ENCODE data around the gene AUNIP. TPM values are rescaled to one million over a fixed set of nuclear protein-coding genes. Genes with fewer than 3 reads are reported as not detected.
A peak's percentile ranks its signal among the peaks of the same experiment; 100 is the strongest.

Gene AUNIP
- total and polyA plus RNA-seq, 5 donors from 2014 or later: 0.15 to 0.26 (median 0.20) TPM; not detected in 2

DNA sequence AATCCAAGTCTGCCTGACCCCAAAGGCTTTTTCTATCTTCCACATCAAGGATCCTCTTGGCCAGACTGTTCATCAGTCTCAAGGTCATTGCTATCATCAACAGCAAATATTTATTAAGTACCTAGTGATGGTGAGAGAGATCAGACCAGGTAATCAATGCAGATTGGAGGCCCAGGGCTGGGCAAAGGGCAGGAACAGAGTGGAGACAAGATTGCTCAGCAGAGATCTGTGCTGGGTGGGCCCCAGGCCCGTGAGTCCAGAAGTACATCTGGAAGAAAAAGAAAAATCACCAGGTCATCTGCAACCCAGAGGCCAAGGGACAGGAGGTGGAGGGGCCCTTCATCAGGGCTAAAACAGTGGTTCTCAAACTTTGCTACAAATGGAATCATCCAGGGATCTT is 26.3 kb upstream of the AUNIP start:
- H3K4me1 Mint-ChIP-seq: no peaks in the 10 kb centered on the region
- no peaks in the 10 kb centered on the region for H3K9me3 Mint-ChIP-seq
- H3K4me1 ChIP-seq (ENCODE audit: control insufficient read depth, insufficient read depth, low read length, poor library complexity, severe bottlenecking): no peaks in the 10 kb centered on the region
- no peaks in the 10 kb centered on the region for H3K27me3 ChIP-seq (ENCODE audit: control insufficient read depth, insufficient read depth, low read length)
- H3K4me3 ChIP-seq (ENCODE audit: low read depth, low read length): no peak overlapping the region
- H3K36me3 ChIP-seq (ENCODE audit: control insufficient read depth, insufficient read depth, low read length): no peaks in the 10 kb centered on the region
- no peak for DNase-seq
- no peaks in the 10 kb centered on the region for H3K9me3 ChIP-seq (ENCODE audit: control insufficient read depth in 2 of 2, low read length in 2 of 2)
- no peak overlapping the region for H3K4me3 Mint-ChIP-seq
- no peaks in the 10 kb centered on the region for H3K27me3 Mint-ChIP-seq
- H3K27ac ChIP-seq (ENCODE audit: insufficient read depth, low read length, poor library complexity, severe bottlenecking): no peak overlapping the region
- no peaks in the 10 kb centered on the region for H3K36me3 Mint-ChIP-seq
- no peak for ATAC-seq (ENCODE audit: low read depth in 2 of 2)
- H3K27ac Mint-ChIP-seq: peak overlapping the region in 1 of 3 donors; percentile 21

DNA sequence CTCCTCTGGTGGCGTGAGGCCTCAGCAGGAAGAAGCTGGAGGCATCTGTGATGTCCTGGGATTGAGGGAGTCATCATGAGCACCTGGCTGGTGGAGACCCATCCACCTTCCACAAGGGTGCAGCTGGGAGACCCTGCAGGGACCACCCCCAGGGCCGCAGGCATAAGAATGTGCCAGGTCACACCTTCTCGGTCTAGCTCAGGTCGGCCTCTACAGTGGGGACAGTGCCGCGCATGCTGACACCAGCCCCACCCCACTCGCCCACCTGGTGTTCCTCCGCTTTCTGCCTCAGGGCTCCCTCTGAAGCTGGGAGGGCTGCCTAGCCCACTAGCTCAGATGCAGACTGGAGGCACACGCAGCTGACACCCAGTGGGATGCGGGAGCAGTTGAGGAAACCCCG is 22.0 kb upstream of the AUNIP start:
- no peaks in the 10 kb centered on the region for H3K9me3 Mint-ChIP-seq
- Histone ChIP-seq H3K27ac (ENCODE audit: insufficient read depth, low read length, poor library complexity, severe bottlenecking) (no peak overlapping the region), H3K27me3 (ENCODE audit: control insufficient read depth, insufficient read depth, low read length) (no peaks in the 10 kb centered on the region), H3K4me1 (ENCODE audit: control insufficient read depth, insufficient read depth, low read length, poor library complexity, severe bottlenecking) (no peaks in the 10 kb centered on the region), H3K4me3 (ENCODE audit: low read depth, low read length) (no peak overlapping the region), H3K36me3 (ENCODE audit: control insufficient read depth, insufficient read depth, low read length) (no peaks in the 10 kb centered on the region), H3K9me3 (ENCODE audit: control insufficient read depth in 2 of 2, low read length in 2 of 2) (no peaks in the 10 kb centered on the region)
- H3K27ac Mint-ChIP-seq: no peak overlapping the region
- no peaks in the 10 kb centered on the region for H3K36me3 Mint-ChIP-seq
- DNase-seq: no peak
- ATAC-seq (ENCODE audit: low read depth in 2 of 2): no peak
- H3K4me3 Mint-ChIP-seq: no peak overlapping the region
- peaks cover 5% of the 10 kb centered on the region for H3K27me3 Mint-ChIP-seq
- peaks cover 0 to 5% (median under 1%) of the 10 kb centered on the region in 4 donors for H3K4me1 Mint-ChIP-seq

DNA sequence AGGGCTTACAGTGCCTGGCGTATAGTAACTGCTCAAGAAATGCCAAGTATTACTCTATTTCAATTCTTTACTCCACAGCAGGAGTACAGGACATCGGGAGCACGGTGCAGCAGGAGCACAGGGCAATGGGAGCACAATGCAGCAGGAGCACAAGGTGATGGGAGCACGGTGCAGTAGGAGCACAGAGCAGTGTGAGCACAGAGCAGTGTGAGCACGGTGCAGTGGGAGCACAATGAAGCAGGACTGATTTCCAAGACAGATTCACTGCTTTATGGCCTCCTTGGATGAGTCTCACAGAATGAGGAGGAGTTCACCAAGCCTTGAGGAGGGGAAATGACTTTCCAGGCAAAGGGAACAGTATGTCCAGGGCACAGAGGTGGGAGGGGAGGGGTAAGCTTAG is 21.3 kb upstream of the AUNIP start:
- no peaks in the 10 kb centered on the region for H3K36me3 Mint-ChIP-seq
- no peaks in the 10 kb centered on the region for H3K27me3 ChIP-seq (ENCODE audit: control insufficient read depth, insufficient read depth, low read length)
- no peak overlapping the region for H3K4me3 Mint-ChIP-seq
- peaks cover 5% of the 10 kb centered on the region for H3K27me3 Mint-ChIP-seq
- ATAC-seq (ENCODE audit: low read depth in 2 of 2) (no peak), DNase-seq (no peak)
- H3K4me3 ChIP-seq (ENCODE audit: low read depth, low read length): no peak overlapping the region
- H3K9me3 ChIP-seq (ENCODE audit: control insufficient read depth in 2 of 2, low read length in 2 of 2): no peaks in the 10 kb centered on the region
- H3K9me3 Mint-ChIP-seq: no peaks in the 10 kb centered on the region
- peaks cover 5% of the 10 kb centered on the region for H3K4me1 ChIP-seq (ENCODE audit: control insufficient read depth, insufficient read depth, low read length, poor library complexity, severe bottlenecking)
- peak overlapping the region in 1 of 3 donors; percentile 88 for H3K27ac Mint-ChIP-seq
- H3K4me1 Mint-ChIP-seq: peaks cover 0 to 8% (median 2%) of the 10 kb centered on the region in 4 donors
- H3K27ac ChIP-seq (ENCODE audit: insufficient read depth, low read length, poor library complexity, severe bottlenecking): no peak overlapping the region
- H3K36me3 ChIP-seq (ENCODE audit: control insufficient read depth, insufficient read depth, low read length): no peaks in the 10 kb centered on the region

DNA sequence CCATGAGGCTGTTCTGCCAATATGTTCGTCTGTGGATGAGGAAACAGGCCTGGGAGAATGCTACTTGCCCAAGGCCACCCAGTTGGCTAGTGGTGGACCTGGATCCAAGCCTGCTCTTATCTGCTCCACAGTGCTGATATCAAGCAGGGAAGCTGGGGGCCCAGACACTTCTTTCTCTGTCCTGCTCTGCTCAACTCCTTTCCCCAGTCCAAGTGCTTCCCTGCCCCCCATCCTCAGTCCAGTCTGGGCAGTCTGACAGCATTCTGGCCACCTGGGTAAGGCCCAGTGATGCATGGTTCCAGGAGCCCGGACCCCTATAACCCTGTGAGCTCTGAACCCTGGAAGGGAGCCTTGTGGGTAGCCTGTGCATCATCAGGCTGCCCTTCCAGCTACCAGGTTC is 20.4 kb upstream of the AUNIP start:
- Histone ChIP-seq H3K4me1 (ENCODE audit: control insufficient read depth, insufficient read depth, low read length, poor library complexity, severe bottlenecking) (peaks cover 11% of the 10 kb centered on the region), H3K4me3 (ENCODE audit: low read depth, low read length) (no peak overlapping the region), H3K27ac (ENCODE audit: insufficient read depth, low read length, poor library complexity, severe bottlenecking) (no peak overlapping the region), H3K36me3 (ENCODE audit: control insufficient read depth, insufficient read depth, low read length) (no peaks in the 10 kb centered on the region), H3K9me3 (ENCODE audit: control insufficient read depth in 2 of 2, low read length in 2 of 2) (no peaks in the 10 kb centered on the region), H3K27me3 (ENCODE audit: control insufficient read depth, insufficient read depth, low read length) (no peaks in the 10 kb centered on the region)
- no peak for DNase-seq
- no peak for ATAC-seq (ENCODE audit: low read depth in 2 of 2)
- Mint-ChIP-seq H3K27me3 (peaks cover 5% of the 10 kb centered on the region), H3K4me3 (no peak overlapping the region), H3K9me3 (no peaks in the 10 kb centered on the region), H3K4me1 (peaks cover 0 to 10% (median 4%) of the 10 kb centered on the region in 4 donors), H3K27ac (peak overlapping the region in 1 of 3 donors; percentile 55), H3K36me3 (no peaks in the 10 kb centered on the region)

DNA sequence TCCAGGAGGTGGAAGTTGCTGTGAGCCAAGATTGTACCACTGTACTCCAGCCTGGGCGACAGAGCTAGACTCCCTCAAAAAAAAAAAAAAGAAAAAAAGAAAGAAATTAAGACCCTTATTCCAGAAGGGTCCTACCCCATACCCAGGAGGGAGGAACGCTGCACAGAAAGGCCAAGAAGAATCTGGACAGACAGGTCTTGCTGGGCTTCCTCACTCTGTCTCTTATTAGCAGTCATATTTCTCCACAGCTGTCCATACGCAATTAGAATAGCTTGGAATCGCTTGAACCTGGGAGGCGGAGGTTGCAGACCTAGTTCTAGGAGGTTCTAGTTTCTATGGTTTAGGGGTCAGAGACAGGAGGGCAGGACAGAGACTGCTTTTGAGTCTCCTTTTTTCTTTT is 19.4 kb upstream of the AUNIP start:
- ATAC-seq (ENCODE audit: low read depth in 2 of 2) (no peak), DNase-seq (no peak)
- H3K4me3 ChIP-seq (ENCODE audit: low read depth, low read length): no peak overlapping the region
- Mint-ChIP-seq H3K9me3 (no peaks in the 10 kb centered on the region), H3K4me1 (peaks cover 0 to 10% (median 4%) of the 10 kb centered on the region in 4 donors), H3K27me3 (peaks cover 5% of the 10 kb centered on the region), H3K4me3 (no peak overlapping the region), H3K36me3 (no peaks in the 10 kb centered on the region), H3K27ac (peak overlapping the region in 1 of 3 donors; percentile 25)
- H3K36me3 ChIP-seq (ENCODE audit: control insufficient read depth, insufficient read depth, low read length): no peaks in the 10 kb centered on the region
- no peaks in the 10 kb centered on the region for H3K9me3 ChIP-seq (ENCODE audit: control insufficient read depth in 2 of 2, low read length in 2 of 2)
- peaks cover 17% of the 10 kb centered on the region for H3K4me1 ChIP-seq (ENCODE audit: control insufficient read depth, insufficient read depth, low read length, poor library complexity, severe bottlenecking)
- H3K27me3 ChIP-seq (ENCODE audit: control insufficient read depth, insufficient read depth, low read length): no peaks in the 10 kb centered on the region
- H3K27ac ChIP-seq (ENCODE audit: insufficient read depth, low read length, poor library complexity, severe bottlenecking): no peak overlapping the region

DNA sequence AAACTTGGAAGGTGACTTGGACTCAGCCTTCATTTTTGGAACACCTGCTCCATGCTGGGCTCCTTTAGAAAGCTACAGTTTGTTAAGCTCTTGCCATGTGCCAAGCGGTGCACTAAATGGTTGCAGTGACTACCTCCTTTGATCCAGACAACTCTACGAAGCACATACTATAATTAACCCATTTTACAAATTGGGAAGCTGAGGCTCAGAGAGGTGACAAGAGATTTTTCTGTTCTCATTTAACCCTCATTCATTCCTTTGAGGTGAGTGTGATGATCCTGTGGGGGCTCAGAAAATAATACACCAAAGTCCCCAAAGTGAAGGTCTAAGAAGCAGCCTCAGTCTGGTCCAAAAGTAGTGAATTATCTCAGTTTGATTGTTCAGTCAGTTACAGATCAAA is 17.9 kb upstream of the AUNIP start:
- ATAC-seq (ENCODE audit: low read depth in 2 of 2): no peak

DNA sequence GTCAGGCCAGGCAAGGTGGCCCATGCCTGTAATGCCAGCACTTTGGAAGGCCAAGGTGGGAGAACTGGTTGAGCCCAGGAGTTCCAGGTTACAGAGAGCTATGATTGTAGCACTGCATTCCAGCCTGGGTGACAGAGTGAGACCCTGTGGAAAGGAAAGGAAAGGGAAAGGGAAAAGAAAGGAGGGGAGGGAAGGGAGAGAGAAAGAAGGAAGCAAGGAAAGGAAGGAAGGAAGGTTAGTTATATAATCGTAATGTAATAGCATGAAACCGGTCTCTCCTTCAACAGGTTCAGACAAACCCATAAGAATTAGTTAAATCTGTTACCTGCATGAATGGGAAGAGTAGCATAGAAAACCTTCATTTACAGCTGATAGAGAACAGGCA is 17.4 kb upstream of the AUNIP start:
- Histone ChIP-seq H3K9me3 (ENCODE audit: control insufficient read depth in 2 of 2, low read length in 2 of 2) (no peaks in the 10 kb centered on the region), H3K27ac (ENCODE audit: insufficient read depth, low read length, poor library complexity, severe bottlenecking) (no peak overlapping the region), H3K36me3 (ENCODE audit: control insufficient read depth, insufficient read depth, low read length) (no peaks in the 10 kb centered on the region), H3K4me1 (ENCODE audit: control insufficient read depth, insufficient read depth, low read length, poor library complexity, severe bottlenecking) (peaks cover 17% of the 10 kb centered on the region), H3K4me3 (ENCODE audit: low read depth, low read length) (no peak overlapping the region), H3K27me3 (ENCODE audit: control insufficient read depth, insufficient read depth, low read length) (no peaks in the 10 kb centered on the region)
- H3K4me3 Mint-ChIP-seq: peak overlapping the region in 3 of 4 donors; percentile 66 to 89 (median 83)
- H3K27ac Mint-ChIP-seq: peak overlapping the region in 2 of 3 donors; percentile 23 to 93
- H3K36me3 Mint-ChIP-seq: no peaks in the 10 kb centered on the region
- no peaks in the 10 kb centered on the region for H3K9me3 Mint-ChIP-seq
- H3K4me1 Mint-ChIP-seq: peaks cover 0 to 10% (median 4%) of the 10 kb centered on the region in 4 donors
- peaks cover 5% of the 10 kb centered on the region for H3K27me3 Mint-ChIP-seq
- DNase-seq (no peak), ATAC-seq (ENCODE audit: low read depth in 2 of 2) (no peak)

More for the DNA sequence above, 17.9 kb upstream of the AUNIP start:
- H3K9me3 ChIP-seq (ENCODE audit: control insufficient read depth in 2 of 2, low read length in 2 of 2): no peaks in the 10 kb centered on the region
- Mint-ChIP-seq H3K27ac (no peak overlapping the region), H3K36me3 (no peaks in the 10 kb centered on the region), H3K4me3 (peak overlapping the region in 1 of 4 donors; percentile 58), H3K27me3 (peaks cover 5% of the 10 kb centered on the region), H3K4me1 (peaks cover 0 to 10% (median 4%) of the 10 kb centered on the region in 4 donors), H3K9me3 (no peaks in the 10 kb centered on the region)
- peaks cover 17% of the 10 kb centered on the region for H3K4me1 ChIP-seq (ENCODE audit: control insufficient read depth, insufficient read depth, low read length, poor library complexity, severe bottlenecking)
- no peak overlapping the region for H3K27ac ChIP-seq (ENCODE audit: insufficient read depth, low read length, poor library complexity, severe bottlenecking)
- no peaks in the 10 kb centered on the region for H3K27me3 ChIP-seq (ENCODE audit: control insufficient read depth, insufficient read depth, low read length)
- DNase-seq: no peak
- no peaks in the 10 kb centered on the region for H3K36me3 ChIP-seq (ENCODE audit: control insufficient read depth, insufficient read depth, low read length)
- no peak overlapping the region for H3K4me3 ChIP-seq (ENCODE audit: low read depth, low read length)

DNA sequence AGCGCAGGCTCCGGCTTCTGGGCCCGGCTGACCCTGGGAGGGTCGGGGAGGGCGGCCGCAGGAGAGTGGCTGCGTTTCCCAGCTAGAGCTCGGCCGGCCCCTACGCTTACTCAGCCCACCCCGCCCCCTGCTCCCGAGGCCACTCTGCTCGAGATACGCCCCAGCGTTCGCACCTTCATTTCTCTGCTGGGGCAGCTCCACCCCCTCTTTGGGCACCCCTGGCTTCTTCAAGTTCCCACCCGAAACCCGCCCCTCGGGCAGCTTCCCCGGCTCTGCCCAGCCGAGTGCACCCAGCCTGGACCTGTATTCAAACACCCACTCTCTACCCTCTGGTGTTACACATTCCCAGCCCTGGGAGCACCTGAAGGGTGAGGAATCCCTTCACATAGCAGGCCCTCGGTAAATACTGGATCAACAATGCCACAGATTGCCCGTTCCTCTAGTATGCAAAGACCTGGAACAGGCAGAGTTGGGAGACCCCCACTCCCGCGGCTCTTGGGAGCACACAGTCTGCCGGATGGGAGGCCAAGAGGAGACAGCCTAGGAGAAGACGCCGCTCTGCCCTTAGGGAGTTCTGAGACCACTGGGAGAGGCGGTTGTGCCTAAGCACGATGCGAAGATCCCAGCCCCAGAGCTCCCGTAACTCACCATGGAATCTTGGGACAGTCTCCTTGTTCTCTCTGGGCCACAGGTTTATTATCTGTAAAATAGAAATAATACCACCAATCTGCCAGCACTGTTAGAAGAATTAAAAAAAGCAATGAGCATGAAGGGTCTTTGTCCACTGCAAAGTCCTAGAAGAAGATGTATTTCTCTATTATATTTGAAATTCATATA is 16.8 kb upstream of the AUNIP start:
- Histone ChIP-seq H3K9me3 (ENCODE audit: control insufficient read depth in 2 of 2, low read length in 2 of 2) (no peaks in the 10 kb centered on the region), H3K4me1 (ENCODE audit: control insufficient read depth, insufficient read depth, low read length, poor library complexity, severe bottlenecking) (peaks cover 17% of the 10 kb centered on the region), H3K27me3 (ENCODE audit: control insufficient read depth, insufficient read depth, low read length) (no peaks in the 10 kb centered on the region), H3K27ac (ENCODE audit: insufficient read depth, low read length, poor library complexity, severe bottlenecking) (no peak overlapping the region), H3K36me3 (ENCODE audit: control insufficient read depth, insufficient read depth, low read length) (no peaks in the 10 kb centered on the region), H3K4me3 (ENCODE audit: low read depth, low read length) (no peak overlapping the region)
- no peaks in the 10 kb centered on the region for H3K36me3 Mint-ChIP-seq
- ATAC-seq (ENCODE audit: low read depth in 2 of 2): peak in 1 of 2 donors; percentile 19
- peak overlapping the region; percentile 66 to 89 (median 82) for H3K4me3 Mint-ChIP-seq
- peaks cover 5% of the 10 kb centered on the region for H3K27me3 Mint-ChIP-seq
- peak overlapping the region in 2 of 3 donors; percentile 23 to 93 for H3K27ac Mint-ChIP-seq
- peaks cover 0 to 10% (median 4%) of the 10 kb centered on the region in 4 donors for H3K4me1 Mint-ChIP-seq
- H3K9me3 Mint-ChIP-seq: no peaks in the 10 kb centered on the region
- peak in 1 of 3 donors; percentile 14 for DNase-seq

All from CD4-positive, CD25-positive, alpha-beta regulatory T cell (primary cell).